MM.1S (cell line): ENCODE measurements around the gene NACAD.

Source experiments
- DNase-seq: peaks from one replicate; pipeline ENCODE4 v3.0.0-alpha.2; 2015
- H2AFZ ChIP-seq: fragments of 300-600 bp; sonication (generic); 2 replicates; pipeline ENCODE4 v1.6.0; 2016; ENCODE audit warnings: antibody characterized with exemption, low read length
- H3F3A ChIP-seq: fragments of 300-600 bp; sonication (generic); 2 replicates; pipeline ENCODE4 v1.6.1; 2016; ENCODE audit warnings: mild to moderate bottlenecking, antibody characterized with exemption, low read length, moderate library complexity, mixed read lengths; ENCODE audit not compliant: insufficient read depth
- H3K27ac ChIP-seq: fragments of 300-600 bp; sonication (generic); 2 replicates; pipeline ENCODE4 v1.5.1; 2016; ENCODE audit warnings: mild to moderate bottlenecking, low read length
- H3K27me3 ChIP-seq: fragments of 300-600 bp; sonication (generic); replicated peaks from 2 replicates; pipeline ENCODE4 v1.6.0; 2016; ENCODE audit warnings: low read length; ENCODE audit not compliant: insufficient read depth
- H3K36me3 ChIP-seq: fragments of 300-600 bp; sonication (generic); replicated peaks from 2 replicates; pipeline ENCODE4 v1.6.1; 2016; ENCODE audit warnings: mild to moderate bottlenecking, low read length, mixed read lengths; ENCODE audit not compliant: insufficient read depth
- H3K4me1 ChIP-seq: fragments of 300-600 bp; sonication (generic); 2 replicates; pipeline ENCODE4 v1.6.1; 2016; ENCODE audit warnings: low read length, mixed read lengths
- H3K4me2 ChIP-seq: fragments of 300-600 bp; sonication (generic); 2 replicates; pipeline ENCODE4 v1.6.0; 2016; ENCODE audit warnings: low read depth, low read length
- H3K4me3 ChIP-seq: fragments of 300-600 bp; sonication (generic); 2 replicates; pipeline ENCODE4 v1.5.1; 2016; ENCODE audit warnings: low read length, mixed read lengths
- H3K79me2 ChIP-seq: fragments of 300-600 bp; sonication (generic); 2 replicates; pipeline ENCODE4 v1.6.1; 2016; ENCODE audit warnings: mixed run types, low read length, mixed read lengths
- H3K9ac ChIP-seq: fragments of 300-600 bp; sonication (generic); 2 replicates; pipeline ENCODE4 v1.6.1; 2016; ENCODE audit warnings: low read length, mixed read lengths
- H3K9me2 ChIP-seq: fragments of 300-600 bp; sonication (generic); replicated peaks from 2 replicates; pipeline ENCODE4 v1.6.1; 2016; ENCODE audit warnings: mild to moderate bottlenecking, low read length, mixed read lengths; ENCODE audit not compliant: insufficient read depth
- H3K9me3 ChIP-seq: fragments of 300-600 bp; sonication (generic); replicated peaks from 2 replicates; pipeline ENCODE4 v1.6.1; 2016; ENCODE audit warnings: mild to moderate bottlenecking, low read length, mixed read lengths; ENCODE audit not compliant: insufficient read depth
- H4K20me1 ChIP-seq: fragments of 300-600 bp; sonication (generic); 2 replicates; pipeline ENCODE4 v1.6.1; 2016; ENCODE audit warnings: mild to moderate bottlenecking, low read length, moderate library complexity, mixed read lengths; ENCODE audit not compliant: insufficient read depth
- CTCF ChIP-seq: fragments of 300-600 bp; sonication (generic); IDR thresholded peaks from 2 replicates; pipeline ENCODE4 v1.5.1; 2016; ENCODE audit warnings: antibody characterized with exemption, low read length, mixed read lengths
- EZH2 ChIP-seq: fragments of 300-600 bp; sonication (generic); optimal IDR thresholded peaks from 2 replicates; pipeline ENCODE3; 2017; ENCODE audit warnings: low read depth, mild to moderate bottlenecking, antibody characterized with exemption, low read length, mixed read lengths
- EZH2phosphoT487 ChIP-seq: fragments of 300-600 bp; sonication (generic); IDR thresholded peaks from 2 replicates; pipeline ENCODE4 v1.6.1; 2018; ENCODE audit warnings: antibody characterized with exemption, low read length

The NACAD gene

GRCh38 chr7:45084901-45085618 is 3.7 kb downstream of the NACAD start:
- Histone ChIP-seq H2AFZ (no peak overlapping the region), H3K4me2 (no peak overlapping the region), H4K20me1 (no peaks in the 10 kb centered on the region), H3K9me2 (no peaks in the 10 kb centered on the region), H3K36me3 (no peaks in the 10 kb centered on the region), H3K4me3 (no peak overlapping the region), H3K9me3 (no peaks in the 10 kb centered on the region), H3K27ac (no peak overlapping the region), H3K79me2 (no peaks in the 10 kb centered on the region), H3F3A (0 out of 2 replicates have a peak, but pooled peaks cover 3% of the 10 kb centered on the region), H3K4me1 (no peaks in the 10 kb centered on the region), H3K27me3 (peaks cover 5% of the 10 kb centered on the region; the same call in 1 of the 2 replicates), H3K9ac (no peak overlapping the region)
- TF ChIP-seq EZH2phosphoT487 (no peak), EZH2 (no peak), CTCF (no peak)
- no peak for DNase-seq

GRCh38 chr7:45084336-45084735 is 4.4 kb downstream of the NACAD start:
- Histone ChIP-seq H3K4me3 (no peak overlapping the region), H3K27ac (no peak overlapping the region), H3K4me2 (no peak overlapping the region), H3F3A (0 out of 2 replicates have a peak, but pooled peaks cover 5% of the 10 kb centered on the region), H3K79me2 (no peaks in the 10 kb centered on the region), H3K27me3 (peaks cover 5% of the 10 kb centered on the region; the same call in 1 of the 2 replicates), H3K9me3 (no peaks in the 10 kb centered on the region), H3K4me1 (no peaks in the 10 kb centered on the region), H2AFZ (no peak overlapping the region), H3K36me3 (no peaks in the 10 kb centered on the region), H3K9me2 (no peaks in the 10 kb centered on the region), H4K20me1 (no peaks in the 10 kb centered on the region), H3K9ac (no peak overlapping the region)
- no peak for DNase-seq
- no peak for TF ChIP-seq EZH2
- TF ChIP-seq CTCF, result no peak
- TF ChIP-seq EZH2phosphoT487, result no peak

GRCh38 chr7:45082831-45083331 is 5.9 kb downstream of the NACAD start:
- Histone ChIP-seq H3K79me2 (no peaks in the 10 kb centered on the region), H3K27ac (no peak overlapping the region), H3K4me2 (no peak overlapping the region), H3K27me3 (peaks cover 5% of the 10 kb centered on the region; the same call in 1 of the 2 replicates), H3K9me2 (no peaks in the 10 kb centered on the region), H3K4me1 (no peaks in the 10 kb centered on the region), H3K9ac (no peak overlapping the region), H3K36me3 (no peaks in the 10 kb centered on the region), H3K9me3 (no peaks in the 10 kb centered on the region), H3F3A (0 out of 2 replicates have a peak, but pooled peaks cover 5% of the 10 kb centered on the region), H2AFZ (no peak overlapping the region), H3K4me3 (no peak overlapping the region), H4K20me1 (no peaks in the 10 kb centered on the region)
- TF ChIP-seq CTCF (no peak), EZH2phosphoT487 (no peak), EZH2 (no peak)
- no peak for DNase-seq
